D721Med (cell line): ENCODE measurements around the gene SNX19.

Experiments
- DNase-seq: peaks from one replicate; pipeline ENCODE4 v3.0.0; 2011; ENCODE audit warnings: low spot score; ENCODE audit not compliant: insufficient read length
- FAIRE-seq: peaks from 2 replicates; lab custom pipeline; 2011; peaks lifted over from hg19 to GRCh38; lab: Jason Lieb, UNC
- TF ChIP-seq, protein P1 (sequence below): IDR thresholded peaks from 2 replicates; pipeline ENCODE4 v1.5.1; 2012; ENCODE audit warnings: mild to moderate bottlenecking, control low read depth; ENCODE audit not compliant: insufficient read depth; ENCODE audit errors: missing control alignments

The SNX19 gene, protein sequence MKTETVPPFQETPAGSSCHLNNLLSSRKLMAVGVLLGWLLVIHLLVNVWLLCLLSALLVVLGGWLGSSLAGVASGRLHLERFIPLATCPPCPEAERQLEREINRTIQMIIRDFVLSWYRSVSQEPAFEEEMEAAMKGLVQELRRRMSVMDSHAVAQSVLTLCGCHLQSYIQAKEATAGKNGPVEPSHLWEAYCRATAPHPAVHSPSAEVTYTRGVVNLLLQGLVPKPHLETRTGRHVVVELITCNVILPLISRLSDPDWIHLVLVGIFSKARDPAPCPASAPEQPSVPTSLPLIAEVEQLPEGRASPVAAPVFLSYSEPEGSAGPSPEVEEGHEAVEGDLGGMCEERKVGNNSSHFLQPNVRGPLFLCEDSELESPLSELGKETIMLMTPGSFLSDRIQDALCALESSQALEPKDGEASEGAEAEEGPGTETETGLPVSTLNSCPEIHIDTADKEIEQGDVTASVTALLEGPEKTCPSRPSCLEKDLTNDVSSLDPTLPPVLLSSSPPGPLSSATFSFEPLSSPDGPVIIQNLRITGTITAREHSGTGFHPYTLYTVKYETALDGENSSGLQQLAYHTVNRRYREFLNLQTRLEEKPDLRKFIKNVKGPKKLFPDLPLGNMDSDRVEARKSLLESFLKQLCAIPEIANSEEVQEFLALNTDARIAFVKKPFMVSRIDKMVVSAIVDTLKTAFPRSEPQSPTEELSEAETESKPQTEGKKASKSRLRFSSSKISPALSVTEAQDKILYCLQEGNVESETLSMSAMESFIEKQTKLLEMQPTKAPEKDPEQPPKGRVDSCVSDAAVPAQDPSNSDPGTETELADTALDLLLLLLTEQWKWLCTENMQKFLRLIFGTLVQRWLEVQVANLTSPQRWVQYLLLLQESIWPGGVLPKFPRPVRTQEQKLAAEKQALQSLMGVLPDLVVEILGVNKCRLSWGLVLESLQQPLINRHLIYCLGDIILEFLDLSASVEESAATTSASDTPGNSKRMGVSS

DNA sequence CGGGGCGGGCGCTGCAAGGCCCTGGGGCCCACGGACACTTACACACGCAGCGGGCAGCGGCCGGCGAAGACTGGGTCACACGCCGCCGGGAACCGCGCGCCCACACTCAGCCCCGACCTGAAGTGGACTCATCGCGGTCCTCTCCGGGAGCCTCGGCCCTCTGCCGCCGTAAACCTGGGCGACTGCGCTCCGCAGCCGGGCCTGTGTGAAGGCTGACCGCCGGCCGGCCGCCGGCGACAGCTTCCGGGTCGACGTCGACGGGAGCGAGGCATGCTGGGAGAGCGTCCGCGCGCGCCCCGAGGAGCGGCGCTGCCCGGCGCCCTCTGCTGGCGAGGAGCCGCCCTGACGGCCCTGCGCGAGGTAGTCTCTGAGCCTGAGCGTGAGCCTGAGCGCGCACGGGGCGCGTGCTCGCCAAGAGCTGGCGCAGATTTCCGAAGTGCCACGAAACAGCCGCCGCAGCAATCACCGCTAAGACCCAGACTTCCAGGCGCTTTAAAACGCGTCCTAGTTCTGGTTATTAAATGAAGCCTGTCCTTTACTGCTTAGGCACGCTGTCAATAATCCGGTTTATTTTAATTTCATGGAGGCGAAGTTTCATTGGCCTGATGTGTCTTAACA is at the start of gene SNX19:
SNX19 (minus strand) TSS at position 242 of the 618 bp plus-strand sequence. CDS start 540 bp downstream, outside the sequence.
- peak; percentile 86 for DNase-seq
- no peak for FAIRE-seq
- TF ChIP-seq, protein P1, sequence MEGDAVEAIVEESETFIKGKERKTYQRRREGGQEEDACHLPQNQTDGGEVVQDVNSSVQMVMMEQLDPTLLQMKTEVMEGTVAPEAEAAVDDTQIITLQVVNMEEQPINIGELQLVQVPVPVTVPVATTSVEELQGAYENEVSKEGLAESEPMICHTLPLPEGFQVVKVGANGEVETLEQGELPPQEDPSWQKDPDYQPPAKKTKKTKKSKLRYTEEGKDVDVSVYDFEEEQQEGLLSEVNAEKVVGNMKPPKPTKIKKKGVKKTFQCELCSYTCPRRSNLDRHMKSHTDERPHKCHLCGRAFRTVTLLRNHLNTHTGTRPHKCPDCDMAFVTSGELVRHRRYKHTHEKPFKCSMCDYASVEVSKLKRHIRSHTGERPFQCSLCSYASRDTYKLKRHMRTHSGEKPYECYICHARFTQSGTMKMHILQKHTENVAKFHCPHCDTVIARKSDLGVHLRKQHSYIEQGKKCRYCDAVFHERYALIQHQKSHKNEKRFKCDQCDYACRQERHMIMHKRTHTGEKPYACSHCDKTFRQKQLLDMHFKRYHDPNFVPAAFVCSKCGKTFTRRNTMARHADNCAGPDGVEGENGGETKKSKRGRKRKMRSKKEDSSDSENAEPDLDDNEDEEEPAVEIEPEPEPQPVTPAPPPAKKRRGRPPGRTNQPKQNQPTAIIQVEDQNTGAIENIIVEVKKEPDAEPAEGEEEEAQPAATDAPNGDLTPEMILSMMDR: peak; percentile 90

DNA sequence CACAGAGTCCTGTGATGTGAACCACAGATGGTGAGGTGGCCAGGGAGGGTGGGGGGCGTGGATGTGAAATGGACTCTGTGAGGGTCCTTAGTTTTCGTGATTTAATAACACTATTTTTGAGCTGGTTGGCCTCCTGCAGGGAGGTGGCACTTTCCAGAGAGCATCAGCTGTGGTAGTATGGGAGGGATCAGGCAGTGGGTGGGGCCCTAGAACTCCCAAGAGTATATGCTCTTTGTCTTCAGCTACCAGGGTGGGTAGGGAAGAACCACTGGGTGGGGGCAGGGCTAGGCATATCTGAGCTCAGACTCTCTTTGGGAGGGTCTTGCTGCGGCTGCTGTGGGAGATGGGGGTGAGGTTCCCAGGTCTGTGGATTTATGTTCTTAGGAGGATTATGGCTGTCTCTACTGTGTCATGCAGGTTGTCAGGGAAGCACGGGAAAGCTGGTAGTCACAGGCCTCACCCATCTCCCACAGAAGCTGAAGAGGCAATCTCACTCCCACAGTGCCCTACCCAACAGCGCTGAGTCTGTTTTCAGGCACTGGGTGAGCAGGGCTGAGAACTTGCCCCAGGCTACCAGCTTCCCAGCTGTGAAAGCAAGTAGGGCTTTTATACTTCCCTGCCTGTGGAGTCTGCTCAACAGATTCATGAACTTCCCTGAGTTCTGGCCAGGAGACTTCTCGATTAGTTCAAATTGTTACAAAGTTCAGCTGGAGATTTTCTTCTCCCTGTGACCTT is 47.9 kb upstream of the SNX19 start:
- FAIRE-seq: no peak
- TF ChIP-seq, protein P1: no peak

DNA sequence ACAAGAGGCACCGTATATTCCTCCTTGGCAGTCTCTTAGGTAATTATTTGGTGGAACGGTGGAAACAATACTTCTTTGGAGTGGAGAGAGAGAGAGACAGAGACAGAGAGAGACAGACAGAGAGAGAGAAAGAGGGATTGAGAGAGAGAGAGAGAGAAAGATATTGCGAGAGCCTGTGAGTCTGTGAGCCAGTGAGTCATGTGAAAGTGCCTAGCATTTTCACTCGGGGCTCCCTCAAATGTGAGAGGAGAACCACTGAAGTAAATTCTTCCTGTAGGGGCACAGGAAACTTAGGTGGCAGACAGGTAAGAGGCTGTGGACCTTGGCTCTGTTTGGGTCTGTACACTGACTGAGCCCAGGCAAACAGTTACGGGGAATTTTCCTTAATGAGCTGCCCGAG is 31.6 kb upstream of the SNX19 start:
- FAIRE-seq (no peak), DNase-seq (no peak)
- TF ChIP-seq, protein P1: no peak

More for the DNA sequence above, 47.9 kb upstream of the SNX19 start:
- DNase-seq: no peak

DNA sequence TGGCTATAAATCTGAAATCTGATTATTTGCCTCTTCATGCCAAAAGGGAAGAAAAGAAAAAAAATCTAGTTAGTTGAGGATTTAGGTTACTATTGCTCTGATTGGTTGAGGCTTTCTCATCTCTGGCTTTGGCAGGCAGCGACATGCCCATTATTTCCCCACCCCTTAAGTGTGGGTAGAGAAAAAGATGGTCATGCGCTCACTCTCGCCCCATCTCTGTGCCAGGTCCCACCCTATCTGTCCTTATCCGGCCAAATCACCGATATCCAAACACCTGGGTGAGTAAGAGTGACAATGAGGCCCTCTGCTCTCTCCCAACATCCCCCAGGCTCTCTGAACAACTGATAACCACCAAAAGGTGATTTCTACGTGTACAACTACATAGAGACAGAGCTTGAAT is 31.2 kb upstream of the SNX19 start:
- no peak for DNase-seq
- TF ChIP-seq, protein P1: no peak
- no peak for FAIRE-seq

DNA sequence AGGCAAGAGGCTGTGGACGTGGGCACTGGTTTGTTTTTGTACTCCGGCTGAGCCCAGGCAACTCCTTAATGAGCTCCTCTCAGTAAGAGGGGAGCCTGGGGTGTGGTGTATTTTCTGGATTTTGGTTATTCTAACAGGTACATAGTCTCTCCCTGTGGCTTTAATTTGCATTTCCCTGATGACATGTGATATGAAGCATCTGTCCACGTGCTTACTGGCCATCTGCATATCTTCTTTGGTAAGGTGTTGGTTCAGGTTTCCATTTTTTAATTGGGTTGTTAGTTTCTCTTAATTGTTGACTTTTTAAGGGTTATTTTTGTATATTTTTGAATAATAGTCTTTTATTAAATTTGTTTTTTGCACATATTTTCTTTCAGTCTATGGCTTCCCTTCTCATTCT is 30.8 kb upstream of the SNX19 start:
- TF ChIP-seq, protein P1: no peak
- FAIRE-seq (no peak), DNase-seq (no peak)

DNA sequence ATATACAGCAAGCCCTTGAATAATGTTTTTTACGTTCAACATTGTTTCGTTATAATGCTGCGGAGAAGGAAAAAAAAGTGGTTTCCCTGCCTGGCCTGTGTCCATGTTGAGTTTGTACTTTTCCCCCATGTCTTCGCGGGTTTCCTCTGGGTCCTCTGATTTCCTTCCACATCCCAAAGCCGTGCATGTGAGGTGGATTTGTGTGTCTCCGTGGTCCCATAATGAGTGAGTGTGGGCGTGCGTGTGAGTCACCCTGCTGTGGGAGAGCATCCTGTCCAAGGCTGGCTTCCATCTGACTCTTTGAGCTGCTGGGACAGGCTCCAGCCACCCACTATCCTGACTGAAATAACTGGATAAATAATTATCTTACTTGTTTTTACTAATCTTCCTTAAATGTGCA is 29.6 kb upstream of the SNX19 start:
- TF ChIP-seq, protein P1: no peak
- FAIRE-seq (no peak), DNase-seq (no peak)
